DOHH2 (cell line): ENCODE results near the gene EIF2D.

ENCODE experiments used
- H3F3A ChIP-seq: fragments of 200-600 bp; sonication (generic), shearing (Covaris generic); 2 replicates; pipeline ENCODE4 v1.6.0; 2016; ENCODE audit warnings: antibody characterized with exemption, mild to moderate bottlenecking; ENCODE audit not compliant: control insufficient read depth, insufficient read depth
- H3K27ac ChIP-seq: fragments of 200-600 bp; sonication (generic); 2 replicates; pipeline ENCODE4 v1.5.1; 2014; ENCODE audit warnings: low read depth, mild to moderate bottlenecking, low read length, moderate library complexity
- H3K27me3 ChIP-seq: fragments of 200-600 bp; sonication (generic); 2 replicates; pipeline ENCODE4 v1.6.1; 2014; ENCODE audit warnings: mild to moderate bottlenecking, low read length, mixed read lengths; ENCODE audit not compliant: control insufficient read depth
- H3K36me3 ChIP-seq: fragments of 200-600 bp; sonication (generic); 2 replicates; pipeline ENCODE4 v1.6.1; 2014; ENCODE audit warnings: mild to moderate bottlenecking, low read length, moderate library complexity, mixed read lengths; ENCODE audit not compliant: control insufficient read depth
- H3K4me1 ChIP-seq: fragments of 200-600 bp; sonication (generic); 2 replicates; pipeline ENCODE4 v1.6.1; 2014; ENCODE audit warnings: mild to moderate bottlenecking, low read length, mixed read lengths; ENCODE audit not compliant: control insufficient read depth
- H3K4me2 ChIP-seq: fragments of 200-600 bp; sonication (generic); 2 replicates; pipeline ENCODE4 v1.6.0; 2014; ENCODE audit warnings: mild to moderate bottlenecking, low read length, moderate library complexity
- H3K4me3 ChIP-seq: fragments of 200-600 bp; sonication (generic); 2 replicates; pipeline ENCODE4 v1.5.1; 2014; ENCODE audit warnings: mild to moderate bottlenecking, low read length, mixed read lengths
- H3K79me2 ChIP-seq: fragments of 200-600 bp; sonication (generic); 2 replicates; pipeline ENCODE4 v1.6.1; 2014; ENCODE audit warnings: mild to moderate bottlenecking, low read length, mixed read lengths; ENCODE audit not compliant: control insufficient read depth
- H3K9me2 ChIP-seq: fragments of 200-600 bp; sonication (generic); replicated peaks from 2 replicates; pipeline ENCODE4 v1.6.1; 2014; ENCODE audit warnings: mild to moderate bottlenecking, low read length, mixed read lengths; ENCODE audit not compliant: control insufficient read depth
- H3K9me3 ChIP-seq: fragments of 200-600 bp; sonication (generic); 2 replicates; pipeline ENCODE4 v1.6.1; 2014; ENCODE audit warnings: antibody characterized with exemption, low read length, mixed read lengths; ENCODE audit not compliant: control insufficient read depth, insufficient read depth
- H4K20me1 ChIP-seq: fragments of 200-600 bp; sonication (generic); 2 replicates; pipeline ENCODE4 v1.6.0; 2014; ENCODE audit warnings: low read depth, mild to moderate bottlenecking, antibody characterized with exemption, low read length, moderate library complexity; ENCODE audit not compliant: control insufficient read depth, insufficient read depth
- CTCF ChIP-seq: fragments of 200-600 bp; sonication (generic); IDR thresholded peaks from one replicate; pipeline ENCODE4 v1.5.1; 2014; ENCODE audit warnings: antibody characterized with exemption, mild to moderate bottlenecking, low read depth, low read length; ENCODE audit not compliant: poor library complexity, severe bottlenecking
- EZH2phosphoT487 ChIP-seq: fragments of 200-600 bp; sonication (generic); IDR thresholded peaks from 2 replicates; pipeline ENCODE4 v1.6.1; 2017; ENCODE audit warnings: borderline replicate concordance, mild to moderate bottlenecking, antibody characterized with exemption, low read length, moderate library complexity, mixed read lengths

EIF2D gene

GRCh38 chr1:206555473-206555935 lies 56.8 kb downstream of the EIF2D start:
- Histone ChIP-seq H3K9me2 (no peaks in the 10 kb centered on the region), H3K4me3 (no peak overlapping the region), H4K20me1 (no peaks in the 10 kb centered on the region), H3K27me3 (peaks cover 3% of the 10 kb centered on the region; the same call in 1 of the 2 replicates), H3K79me2 (peaks cover 32% of the 10 kb centered on the region), H3K36me3 (peaks cover 6% of the 10 kb centered on the region), H3K27ac (no peak overlapping the region), H3F3A (peaks cover 4% of the 10 kb centered on the region; the same call in 1 of the 2 replicates), H3K4me1 (peaks cover 49% of the 10 kb centered on the region), H3K4me2 (peak overlapping the region; percentile 95), H3K9me3 (no peaks in the 10 kb centered on the region)
- TF ChIP-seq EZH2phosphoT487 (no peak), CTCF (no peak)

GRCh38 chr1:206554701-206555472 lies 57.4 kb downstream of the EIF2D start:
- Histone ChIP-seq H3K4me2 (peak overlapping the region; percentile 95; the same call in 1 of the 2 replicates), H3K9me2 (no peaks in the 10 kb centered on the region), H3K9me3 (no peaks in the 10 kb centered on the region), H3K27me3 (peaks cover 9% of the 10 kb centered on the region), H3K79me2 (peaks cover 26% of the 10 kb centered on the region), H3K27ac (no peak overlapping the region), H3K4me3 (no peak overlapping the region), H4K20me1 (no peaks in the 10 kb centered on the region), H3F3A (peaks cover 4% of the 10 kb centered on the region; the same call in 1 of the 2 replicates), H3K4me1 (peaks cover 43% of the 10 kb centered on the region), H3K36me3 (peaks cover 1% of the 10 kb centered on the region; the same call in 1 of the 2 replicates)
- TF ChIP-seq CTCF (no peak), EZH2phosphoT487 (no peak)

- Histone ChIP-seq H3K9me2 (no peaks in the 10 kb centered on the region), H3F3A (peaks cover 4% of the 10 kb centered on the region; the same call in 1 of the 2 replicates), H3K27me3 (peaks cover 12% of the 10 kb centered on the region), H3K4me1 (peaks cover 36% of the 10 kb centered on the region), H4K20me1 (no peaks in the 10 kb centered on the region), H3K36me3 (no peaks in the 10 kb centered on the region), H3K27ac (no peak overlapping the region), H3K9me3 (no peaks in the 10 kb centered on the region), H3K4me2 (no peak overlapping the region), H3K79me2 (peaks cover 19% of the 10 kb centered on the region), H3K4me3 (no peak overlapping the region)
- TF ChIP-seq CTCF (no peak), EZH2phosphoT487 (no peak)
These were observed 58.1 kb downstream of the EIF2D start for GRCh38 chr1:206554211-206554610.
